Liver (tissue), 9 donors: ENCODE data around the gene PPARA. TPM values are rescaled to one million over a fixed set of nuclear protein-coding genes. Genes with fewer than 3 reads are reported as not detected.
A peak's percentile ranks its signal among the peaks of the same experiment; 100 is the strongest.

ENCODE experiments used
- DNase-seq: peaks from one replicate; pipeline ENCODE4 v3.0.0-alpha.2; 2017; ENCODE audit warnings: low spot score
- H3K27ac ChIP-seq, 2 donors: one replicate each; pipeline ENCODE4 v1.7.0; 2013; ENCODE audit warnings: inconsistent platforms in 2 of 2, low read length in 2 of 2, control low read depth in 1 of 2, low read depth in 1 of 2, mild to moderate bottlenecking in 1 of 2
- H3K27me3 ChIP-seq, 4 donors: one replicate each; pipeline versions ENCODE4 v1.6.1 to v1.7.0; 2013; ENCODE audit warnings: low read length in 3 of 4, inconsistent platforms in 1 of 4, mild to moderate bottlenecking in 1 of 4, moderate library complexity in 1 of 4; ENCODE audit not compliant: control insufficient read depth in 4 of 4, insufficient read depth in 4 of 4
- H3K36me3 ChIP-seq, 4 donors: one replicate each; pipeline versions ENCODE4 v1.6.1 to v1.7.0; 2013; ENCODE audit warnings: low read length in 3 of 4, mild to moderate bottlenecking in 3 of 4, low read depth in 1 of 4, moderate library complexity in 1 of 4; ENCODE audit not compliant: control insufficient read depth in 4 of 4, insufficient read depth in 3 of 4
- H3K4me1 ChIP-seq, 4 donors: one replicate each; pipeline versions ENCODE4 v1.6.1 to v1.7.0; 2013; ENCODE audit warnings: low read length in 3 of 4, mild to moderate bottlenecking in 3 of 4, moderate library complexity in 1 of 4; ENCODE audit not compliant: control insufficient read depth in 4 of 4, insufficient read depth in 4 of 4
- H3K4me3 ChIP-seq, 3 donors: one replicate each; pipeline versions ENCODE4 v1.6.1 to v1.7.0; 2013; ENCODE audit warnings: low read length in 3 of 3, control low read depth in 1 of 3, low read depth in 1 of 3, mild to moderate bottlenecking in 1 of 3
- H3K9ac ChIP-seq, 2 donors: one replicate each; pipeline ENCODE4 v1.7.0; 2013; ENCODE audit warnings: low read length in 2 of 2, mild to moderate bottlenecking in 2 of 2, moderate library complexity in 2 of 2, control low read depth in 1 of 2, low read depth in 1 of 2
- H3K9me3 ChIP-seq, 4 donors: one replicate each; pipeline versions ENCODE4 v1.6.1 to v1.7.0; 2013; ENCODE audit warnings: low read length in 3 of 4; ENCODE audit not compliant: control insufficient read depth in 4 of 4
- CTCF ChIP-seq: fragments of 150-350 bp; IDR thresholded peaks from 2 replicates; pipeline ENCODE4 v1.5.1; 2017; ENCODE audit warnings: improper control_type of control experiment, low read depth, low read length; ENCODE audit not compliant: missing input control
- EGR1 ChIP-seq, 2 donors: IDR thresholded peaks; 2 replicates each; pipeline ENCODE4 v1.6.1; 2016 to 2018; ENCODE audit warnings: antibody characterized with exemption in 2 of 2, low read depth in 2 of 2
- FOXA1 ChIP-seq: IDR thresholded peaks from 2 replicates; pipeline ENCODE4 v1.6.1; 2016; ENCODE audit warnings: antibody characterized with exemption
- FOXA2 ChIP-seq: IDR thresholded peaks from 2 replicates; pipeline ENCODE4 v1.6.1; 2016; ENCODE audit warnings: antibody characterized with exemption
- GABPA ChIP-seq, 2 donors: IDR thresholded peaks in 1 of 2; conservative IDR thresholded peaks in 1 of 2; 2 replicates each; pipeline ENCODE4 v1.6.1; 2016; ENCODE audit warnings: antibody characterized with exemption in 2 of 2, mild to moderate bottlenecking in 1 of 2, moderate library complexity in 1 of 2
- HNF4A ChIP-seq, 2 donors: conservative IDR thresholded peaks; 2 replicates each; pipeline ENCODE4 v1.6.1; 2016; ENCODE audit warnings: antibody characterized with exemption in 2 of 2, mild to moderate bottlenecking in 2 of 2
- HNF4G ChIP-seq: IDR thresholded peaks from 2 replicates; pipeline ENCODE4 v1.6.1; 2016; ENCODE audit warnings: antibody characterized with exemption
- JUND ChIP-seq, 2 donors: IDR thresholded peaks; 2 replicates each; pipeline ENCODE4 v1.6.1; 2016; ENCODE audit warnings: antibody characterized with exemption in 2 of 2
- MAX ChIP-seq: IDR thresholded peaks from 2 replicates; pipeline ENCODE4 v1.6.1; 2016; ENCODE audit warnings: antibody characterized with exemption
- RAD21 ChIP-seq, 2 donors: IDR thresholded peaks; 2 replicates each; pipeline ENCODE4 v1.6.1; 2016; ENCODE audit warnings: antibody characterized with exemption in 2 of 2, mild to moderate bottlenecking in 2 of 2
- REST ChIP-seq: IDR thresholded peaks from 2 replicates; pipeline ENCODE4 v1.6.1; 2016; ENCODE audit warnings: antibody characterized with exemption, mild to moderate bottlenecking
- RXRA ChIP-seq, 2 donors: IDR thresholded peaks; 2 replicates each; pipeline ENCODE4 v1.6.1; 2017 to 2018; ENCODE audit warnings: antibody characterized with exemption in 2 of 2, mild to moderate bottlenecking in 1 of 2
- SP1 ChIP-seq: IDR thresholded peaks from 2 replicates; pipeline ENCODE4 v1.6.1; 2018; ENCODE audit warnings: antibody characterized with exemption, mild to moderate bottlenecking
- TAF1 ChIP-seq: conservative IDR thresholded peaks from 2 replicates; pipeline ENCODE4 v1.6.1; 2016; ENCODE audit warnings: antibody characterized with exemption, mild to moderate bottlenecking
- YY1 ChIP-seq: IDR thresholded peaks from 2 replicates; pipeline ENCODE4 v1.6.1; 2016; ENCODE audit warnings: antibody characterized with exemption, mild to moderate bottlenecking
- WGBS: extraction: QIAGEN DNeasy Blood & Tissue Kit; methylation state at CpG from one replicate; pipeline ENCODE4 v1.1.7; 2013; 5-methylcytosine and 5-hydroxymethylcytosine counted together
- polyA plus RNA-seq, 2 donors: library from polyadenylated mRNA; stranded (reverse) in 1 of 2; unstranded in 1 of 2; fragments of 200-250 nt in 1 of 2; fragments of >200 nt in 1 of 2; fragmentation: Nextera tagmentation in 1 of 2; extraction: Ambion mirVana in 1 of 2; gene quantifications; one replicate each; pipeline versions ENCODE4 v1.2.1 to v1.2.3, GENCODE V29; 2013 to 2015
- total RNA-seq, 2 donors: library from RNA; depleted of rRNA; stranded (reverse); fragments of >200 nt; gene quantifications; one replicate each; pipeline ENCODE4 v1.2.3, GENCODE V29; 2014
- TF ChIP-seq, protein P1 (sequence below): IDR thresholded peaks from 2 replicates; pipeline ENCODE4 v1.6.1; 2016; ENCODE audit warnings: antibody characterized with exemption
- donor health status: healthy.
- donor health status: healthy.
- donor health status: healthy.
- donor health status: healthy.
- donor health status: healthy.

The PPARA gene
- total and polyA plus RNA-seq, 4 donors, result 31.2 to 78.8 (median 41.3) TPM

DNA sequence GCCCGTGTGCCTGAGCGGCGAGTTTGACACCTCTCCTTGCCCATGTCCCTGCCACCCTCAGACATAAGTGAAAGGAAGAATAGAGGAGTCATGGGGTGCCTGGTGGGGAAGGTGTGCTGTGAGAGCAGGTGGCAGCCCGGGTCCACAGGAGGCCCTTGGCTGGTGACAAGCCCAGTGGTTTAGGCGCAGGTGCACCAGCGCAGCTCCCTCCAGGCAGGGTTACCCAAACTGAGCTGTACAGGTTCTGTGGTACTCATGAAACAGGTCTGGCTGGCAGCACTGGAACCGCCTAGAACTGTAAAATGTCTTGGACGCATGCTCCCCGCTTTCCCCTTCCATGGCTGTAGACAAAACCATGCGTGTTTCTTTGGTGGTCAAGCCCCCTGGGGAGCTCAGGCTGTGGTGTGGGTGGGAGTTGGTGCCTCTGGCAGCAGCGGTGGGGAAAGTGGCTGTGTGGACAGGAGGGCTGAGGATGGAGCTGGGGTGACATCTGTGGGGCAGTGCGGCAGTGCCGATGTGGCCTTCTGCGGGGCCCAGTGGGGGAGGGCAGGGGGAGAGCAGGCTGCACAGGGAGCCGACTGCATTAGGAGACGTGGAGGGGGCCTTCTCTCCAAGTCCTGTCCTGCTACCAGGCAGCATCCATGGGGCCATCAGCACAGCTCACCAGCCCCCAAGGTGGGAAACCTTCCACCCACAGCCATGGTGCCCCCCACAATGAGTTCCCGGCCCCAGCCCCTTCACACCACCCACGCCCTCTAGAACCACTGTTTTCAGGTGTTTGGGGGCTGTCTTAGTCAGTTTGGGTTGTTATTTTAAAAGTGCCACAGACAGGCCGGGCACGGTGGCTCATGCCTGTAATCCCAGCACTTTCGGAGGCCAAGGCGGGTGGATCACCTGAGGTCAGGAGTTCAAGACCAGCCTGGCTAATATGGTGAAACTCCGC, 140.8 kb downstream of the PPARA start:
- H3K4me1 ChIP-seq, result peaks cover under 1 to 16% (median 6%) of the 10 kb centered on the region in 4 donors
- WGBS, result 97% methylated on average over 23 of the region's 23 CpGs
- TF ChIP-seq HNF4G (no peak), FOXA1 (no peak), FOXA2 (no peak), YY1 (no peak), JUND (IDR thresholded peaks at IDR 0.05) (no peak), GABPA (IDR thresholded peaks at IDR 0.05 in 1 of 2, conservative IDR thresholded peaks at IDR 0.05 in 1 of 2) (no peak), HNF4A (conservative IDR thresholded peaks at IDR 0.05) (no peak), REST (no peak)
- H3K27ac ChIP-seq, result no peak overlapping the region
- H3K36me3 ChIP-seq, result peaks cover 30 to 70% (median 54%) of the 10 kb centered on the region in 4 donors
- no peak for DNase-seq
- H3K9me3 ChIP-seq, result no peaks in the 10 kb centered on the region
- no peak overlapping the region for H3K9ac ChIP-seq
- H3K27me3 ChIP-seq, result no peaks in the 10 kb centered on the region
- no peak overlapping the region for H3K4me3 ChIP-seq

DNA sequence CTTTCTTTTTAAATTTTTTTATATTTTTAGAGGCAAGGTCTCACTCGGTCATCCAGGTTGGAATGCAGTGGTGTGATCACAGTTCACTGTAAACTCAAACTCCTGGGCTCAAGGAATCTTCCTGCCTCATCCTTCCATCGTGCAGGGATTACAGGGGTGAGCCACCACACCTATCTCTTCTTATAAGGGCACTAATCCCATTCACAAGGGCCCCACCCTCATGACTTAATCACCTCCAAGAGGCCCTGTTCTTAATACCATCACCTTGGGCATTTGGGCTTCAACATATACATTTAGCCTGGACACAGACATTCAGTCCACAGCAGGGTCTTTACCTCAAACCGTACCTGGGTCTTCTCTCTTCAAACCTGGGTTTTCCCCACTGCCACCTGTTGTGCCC, 141.8 kb downstream of the PPARA start:
- 98% methylated on average over 3 of the region's 3 CpGs for WGBS
- no peak overlapping the region for H3K27ac ChIP-seq
- peaks cover 23 to 60% (median 44%) of the 10 kb centered on the region in 4 donors for H3K36me3 ChIP-seq
- peaks cover 6 to 26% (median 14%) of the 10 kb centered on the region in 4 donors for H3K4me1 ChIP-seq
- TF ChIP-seq TAF1 (no peak), MAX (no peak), JUND (IDR thresholded peaks at IDR 0.05) (no peak)
- TF ChIP-seq, protein P1, sequence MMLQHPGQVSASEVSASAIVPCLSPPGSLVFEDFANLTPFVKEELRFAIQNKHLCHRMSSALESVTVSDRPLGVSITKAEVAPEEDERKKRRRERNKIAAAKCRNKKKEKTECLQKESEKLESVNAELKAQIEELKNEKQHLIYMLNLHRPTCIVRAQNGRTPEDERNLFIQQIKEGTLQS, result no peak
- DNase-seq, result no peak
- H3K9ac ChIP-seq, result no peak overlapping the region
- no peaks in the 10 kb centered on the region for H3K9me3 ChIP-seq
- no peaks in the 10 kb centered on the region for H3K27me3 ChIP-seq
- no peak overlapping the region for H3K4me3 ChIP-seq

DNA sequence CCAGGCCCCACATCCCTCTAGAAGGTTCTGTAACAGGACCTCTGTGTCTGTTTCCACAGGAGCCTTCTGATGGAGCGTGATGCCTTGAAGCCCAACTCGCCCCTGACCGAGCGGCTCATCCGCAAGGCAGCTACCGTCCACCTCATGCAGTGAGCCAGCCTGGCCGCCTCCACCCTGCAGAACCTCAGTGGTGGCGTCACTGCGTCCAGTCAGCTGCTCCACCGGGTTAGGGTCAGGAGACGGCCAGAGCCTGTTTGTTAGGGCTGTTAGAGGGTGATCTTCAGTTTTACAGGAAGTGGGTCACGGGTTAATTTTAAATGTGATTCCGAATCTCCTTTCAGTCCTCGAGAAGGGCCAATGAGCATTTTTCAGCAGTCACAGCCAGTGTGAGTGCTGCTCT, 142.4 kb downstream of the PPARA start:
- Histone ChIP-seq H3K36me3 (peaks cover 19 to 55% (median 39%) of the 10 kb centered on the region in 4 donors), H3K4me1 (peaks cover 7 to 31% (median 18%) of the 10 kb centered on the region in 4 donors), H3K9me3 (no peaks in the 10 kb centered on the region), H3K4me3 (no peak overlapping the region), H3K27me3 (no peaks in the 10 kb centered on the region), H3K9ac (no peak overlapping the region), H3K27ac (peak overlapping the region in 1 of 2 donors; percentile 26)
- no peak for DNase-seq
- TF ChIP-seq REST (no peak), SP1 (no peak), CTCF (no peak), EGR1 (IDR thresholded peaks at IDR 0.05; ENCODE audit: low read depth in 2 of 2) (no peak), HNF4G (no peak), RXRA (IDR thresholded peaks at IDR 0.05) (no peak), RAD21 (IDR thresholded peaks at IDR 0.05) (no peak), GABPA (IDR thresholded peaks at IDR 0.05 in 1 of 2, conservative IDR thresholded peaks at IDR 0.05 in 1 of 2) (no peak)
- WGBS, result 88% methylated on average over 14 of the region's 14 CpGs
